Endothelial cell of umbilical vein (primary cell): Measurements from ENCODE around the gene PRUNE2. TPM values are rescaled to one million over a fixed set of nuclear protein-coding genes. Genes with fewer than 3 reads are reported as not detected.
A peak's percentile ranks its signal among the peaks of the same experiment; 100 is the strongest.

Experiments used
- BruUV-seq: library from RNA; stranded (reverse); fragments of 400-500 nt; replicated peaks from 2 replicates; lab custom pipeline; 2021; lab: Mats Ljungman, UMichigan
- CTCF ChIA-PET: fragments of 300-600, 350-600 bp; sonication (Branson Sonifier 250); formaldehyde crosslinking; loops from one replicate; lab custom pipeline; 2021; ENCODE audit warnings: antibody characterized with exemption, inconsistent platforms; lab: Charles Lee
- POLR2A ChIA-PET: fragments of 300-600, 350-600 bp; sonication (Branson Sonifier 250); formaldehyde crosslinking; loops from one replicate; lab custom pipeline; 2021; ENCODE audit warnings: antibody characterized with exemption, inconsistent platforms; lab: Charles Lee
- DNase-seq: peaks from one replicate; pipeline ENCODE4 v3.0.0-alpha.2; 2011; ENCODE audit warnings: low read depth, low spot score
- FAIRE-seq: peaks from 2 replicates; lab custom pipeline; 2011; peaks lifted over from hg19 to GRCh38; lab: Jason Lieb, UNC
- H2AFZ ChIP-seq: 2 replicates; pipeline ENCODE4 v1.6.0; 2012; ENCODE audit warnings: low read depth, low read length, control low read depth, inconsistent platforms
- H3K27ac ChIP-seq: 2 replicates; pipeline ENCODE4 v1.5.1; 2011; ENCODE audit warnings: low read depth, mild to moderate bottlenecking, control low read depth, low read length, moderate library complexity; ENCODE audit not compliant: insufficient read depth
- H3K27me3 ChIP-seq, 2 experiments: 2 replicates each; pipeline versions ENCODE4 v1.6.0 to v1.6.1; 2011; ENCODE audit warnings: low read length in 2 of 2, mixed read lengths in 1 of 2; ENCODE audit not compliant: control insufficient read depth in 2 of 2, insufficient read depth in 2 of 2
- H3K36me3 ChIP-seq, 2 experiments: 2 replicates in 1 of 2; 3 replicates in 1 of 2; pipeline ENCODE4 v1.5.1; 2011; ENCODE audit warnings: low read length in 2 of 2, mild to moderate bottlenecking in 1 of 2, moderate library complexity in 1 of 2; ENCODE audit not compliant: control insufficient read depth in 2 of 2, insufficient read depth in 2 of 2; ENCODE audit errors: extremely low read depth in 1 of 2
- H3K4me1 ChIP-seq: 3 replicates; pipeline ENCODE4 v1.5.1; 2011; ENCODE audit warnings: mild to moderate bottlenecking, low read length; ENCODE audit not compliant: control insufficient read depth, insufficient read depth; ENCODE audit errors: extremely low read depth
- H3K4me2 ChIP-seq: 2 replicates; pipeline ENCODE4 v1.6.1; 2011; ENCODE audit warnings: low read length, control low read depth, mixed read lengths; ENCODE audit not compliant: insufficient read depth
- H3K4me3 ChIP-seq, 3 experiments: fragments of 200-600 bp in 1 of 3; sonication (generic), shearing (Covaris generic) in 1 of 3; replicated peaks in 1 of 3; 2 replicates each; pipeline ENCODE4 v1.5.1; 2011 to 2016; ENCODE audit warnings: control low read depth in 3 of 3, low read length in 3 of 3, mild to moderate bottlenecking in 2 of 3, inconsistent platforms in 1 of 3, low read depth in 1 of 3, moderate library complexity in 1 of 3; ENCODE audit not compliant: insufficient read depth in 1 of 3
- H3K79me2 ChIP-seq: 2 replicates; pipeline ENCODE4 v1.6.0; 2012; ENCODE audit warnings: low read length, inconsistent platforms; ENCODE audit not compliant: control insufficient read depth, insufficient read depth
- H3K9ac ChIP-seq: replicated peaks from 2 replicates; pipeline ENCODE3; 2011; ENCODE audit warnings: low read length, control low read depth; ENCODE audit not compliant: insufficient read depth; ENCODE audit errors: extremely low read depth
- H3K9me1 ChIP-seq: replicated peaks from 3 replicates; pipeline ENCODE4 v1.6.0; 2011; ENCODE audit warnings: mild to moderate bottlenecking, low read length; ENCODE audit not compliant: control insufficient read depth, insufficient read depth; ENCODE audit errors: extremely low read depth
- H3K9me3 ChIP-seq: replicated peaks from 2 replicates; pipeline ENCODE4 v1.5.1; 2012; ENCODE audit warnings: low read length, inconsistent platforms; ENCODE audit not compliant: control insufficient read depth, insufficient read depth
- H4K20me1 ChIP-seq: replicated peaks from 2 replicates; pipeline ENCODE3; 2011; ENCODE audit warnings: mild to moderate bottlenecking, low read length; ENCODE audit not compliant: control insufficient read depth, insufficient read depth; ENCODE audit errors: extremely low read depth
- CTCF ChIP-seq, 2 donors: IDR thresholded peaks; 1 replicate in 1 of 2; 2 replicates in 1 of 2; pipeline ENCODE4 v1.5.1; 2011; ENCODE audit warnings: low read length in 2 of 2, mild to moderate bottlenecking in 2 of 2, moderate library complexity in 2 of 2, control low read depth in 1 of 2, inconsistent platforms in 1 of 2, low read depth in 1 of 2; ENCODE audit not compliant: insufficient read depth in 1 of 2; ENCODE audit errors: extremely low read depth in 1 of 2
- EZH2 ChIP-seq: IDR thresholded peaks from 2 replicates; pipeline ENCODE4 v1.6.1; 2012; ENCODE audit warnings: borderline replicate concordance, low read depth, mild to moderate bottlenecking, moderate library complexity, low read length, inconsistent platforms; ENCODE audit not compliant: severe bottlenecking
- FOS ChIP-seq: IDR thresholded peaks from 2 replicates; pipeline ENCODE4 v1.6.1; 2011; ENCODE audit warnings: mild to moderate bottlenecking, low read length, moderate library complexity, borderline replicate concordance; ENCODE audit not compliant: insufficient read depth
- GATA2 ChIP-seq: IDR thresholded peaks from 2 replicates; pipeline ENCODE4 v1.7.0; 2011; ENCODE audit warnings: low read depth, mild to moderate bottlenecking, moderate library complexity, mixed read lengths, low read length; ENCODE audit not compliant: insufficient read length, insufficient read depth
- JUN ChIP-seq: IDR thresholded peaks from 2 replicates; pipeline ENCODE4 v1.6.1; 2011; ENCODE audit warnings: borderline replicate concordance, low read depth; ENCODE audit not compliant: insufficient read length, insufficient read depth
- MYC ChIP-seq: IDR thresholded peaks from one replicate; pipeline ENCODE4 v1.6.1; 2011; ENCODE audit warnings: mild to moderate bottlenecking, low read depth, low read length
- POLR2A ChIP-seq: IDR thresholded peaks from 2 replicates; pipeline ENCODE4 v1.6.1; 2012; ENCODE audit warnings: low read depth, mild to moderate bottlenecking, control low read depth, low read length
- POLR2AphosphoS5 ChIP-seq: IDR thresholded peaks from 2 replicates; pipeline ENCODE4 v1.6.1; 2012; ENCODE audit warnings: low read depth, mild to moderate bottlenecking, control low read depth, low read length, moderate library complexity; ENCODE audit not compliant: insufficient read depth
- dilution Hi-C: fragments of 300-500 bp; cut with MboI; formaldehyde crosslinking; loops from one replicate; pipeline ENCODE4 v1.15.0; 2019; ENCODE audit warnings: low sequenced_read_pairs; ENCODE audit not compliant: extremely low pct_ligation_motif_present
- intact Hi-C: fragments of 100-400 bp; cut with micrococcal nuclease; formaldehyde crosslinking; loops from one replicate; pipeline ENCODE4 v1.10.0; 2022
- polyA plus RNA-seq, 4 experiments: library from polyadenylated mRNA; depleted of rRNA in 3 of 4; stranded (reverse) in 3 of 4; unstranded in 1 of 4; fragments of >200 nt; gene quantifications; 2 replicates each; pipeline versions ENCODE4 v1.2.1 to v1.2.3, GENCODE V29; 2011 to 2012; ENCODE audit warnings: missing spikeins in 1 of 4
- total RNA-seq: library from RNA; stranded (reverse); gene quantifications from 2 replicates; pipeline ENCODE4 v1.2.3, GENCODE V29; 2021
- TF ChIP-seq, protein P1 (sequence below): IDR thresholded peaks from 2 replicates; pipeline ENCODE4 v1.6.1; 2011; ENCODE audit not compliant: insufficient read depth, insufficient read length

Gene PRUNE2
- total and polyA plus RNA-seq, 2 donors (not counting 3 experiments of a cell fraction or from before 2014, with no cell fraction given): 15.8 to 21.7 TPM

DNA sequence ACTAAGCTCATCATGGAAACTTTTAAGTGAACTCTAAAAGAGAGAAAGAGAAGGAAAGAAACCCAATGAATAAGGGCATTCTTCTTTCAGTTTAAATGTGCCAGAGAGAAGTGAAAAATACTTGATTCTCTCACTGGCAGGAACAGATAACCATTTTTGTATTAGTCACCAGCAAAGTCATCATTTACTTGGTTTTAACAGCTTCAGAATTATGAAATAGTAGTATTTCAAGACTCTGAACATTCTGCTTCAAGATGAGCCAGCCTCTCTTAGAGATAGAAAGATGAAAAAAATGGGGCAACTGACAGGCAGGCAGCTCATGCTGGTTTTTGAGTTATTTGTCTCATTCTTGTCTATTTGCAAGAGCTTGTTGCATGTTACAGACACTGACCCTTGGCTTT is 343.4 kb downstream of the PRUNE2 start:
- H3K27me3 ChIP-seq: no peaks in the 10 kb centered on the region
- no TSS peak for BruUV-seq
- no peaks in the 10 kb centered on the region for H3K79me2 ChIP-seq
- no peaks in the 10 kb centered on the region for H3K9me3 ChIP-seq
- no peaks in the 10 kb centered on the region for H3K9me1 ChIP-seq
- H2AFZ ChIP-seq: no peak overlapping the region
- no peak overlapping the region for H3K27ac ChIP-seq
- intact Hi-C loops: no loop called here
- no peak overlapping the region for H3K4me2 ChIP-seq
- H3K4me1 ChIP-seq: peaks cover 9% of the 10 kb centered on the region
- dilution Hi-C loops: no loop called here
- FAIRE-seq (peak; percentile 52), DNase-seq (peak; percentile 42)
- POLR2A ChIA-PET: interaction anchor here (0.7 kb wide), 1 partner anchor 37 kb away, joined by 3 read pairs; no protein-coding TSS in a partner anchor
- H3K4me3 ChIP-seq: no peak overlapping the region
- H4K20me1 ChIP-seq: no peaks in the 10 kb centered on the region
- CTCF ChIA-PET: interaction anchor here (1.0 to 2.0 kb wide), 4 partner anchors 15 to 96 kb away, joined by 3 to 9 read pairs (median 4); no protein-coding TSS in a partner anchor
- no peaks in the 10 kb centered on the region for H3K36me3 ChIP-seq
- no peak overlapping the region for H3K9ac ChIP-seq
- no peak for TF ChIP-seq CTCF (IDR thresholded peaks at IDR 0.05; ENCODE audit: extremely low read depth in 1 of 2, insufficient read depth in 1 of 2, low read depth in 1 of 2, low read length in 2 of 2)
- TF ChIP-seq POLR2AphosphoS5: no peak
- TF ChIP-seq MYC: no peak
- no peak for TF ChIP-seq POLR2A
- TF ChIP-seq JUN: no peak
- TF ChIP-seq FOS: no peak
- TF ChIP-seq, protein P1, sequence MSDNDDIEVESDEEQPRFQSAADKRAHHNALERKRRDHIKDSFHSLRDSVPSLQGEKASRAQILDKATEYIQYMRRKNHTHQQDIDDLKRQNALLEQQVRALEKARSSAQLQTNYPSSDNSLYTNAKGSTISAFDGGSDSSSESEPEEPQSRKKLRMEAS: no peak
- TF ChIP-seq GATA2: no peak
- TF ChIP-seq EZH2: no peak
